Left renal pelvis (tissue), 4 donors: Measurements from ENCODE around the gene ARL8B. TPM values are rescaled to one million over a fixed set of nuclear protein-coding genes. Genes with fewer than 3 reads are reported as not detected.
"Not testable (repeated sequence)": the region's sequence is repeated elsewhere in the genome, so short reads cannot be mapped to it uniquely, and the experiment has no call there.

Source experiments
- DNase-seq, 4 donors: peaks; one replicate each; pipeline ENCODE4 v3.0.0-alpha.2; 2013; ENCODE audit warnings: low read depth in 4 of 4, low spot score in 3 of 4
- polyA plus RNA-seq, 4 donors: library from polyadenylated mRNA; unstranded; fragments of 120-200 nt; gene quantifications; one replicate each; pipeline ENCODE4 v1.2.1, GENCODE V29; 2013; ENCODE audit not compliant: insufficient read length in 4 of 4

Gene ARL8B
- polyA plus RNA-seq, 4 donors = 67.5 to 84.4 (median 76.1) TPM

- DNase-seq = not testable (repeated sequence)
Observed at GRCh38 chr3:5106933-5107334, 15.2 kb upstream of the ARL8B start.

GRCh38 chr3:5110337-5110736, 11.8 kb upstream of the ARL8B start:
- no peak for DNase-seq

GRCh38 chr3:5112043-5112442, 10.0 kb upstream of the ARL8B start:
- DNase-seq = no peak

GRCh38 chr3:5113726-5114125, 8.4 kb upstream of the ARL8B start:
- DNase-seq = not testable (repeated sequence)

- DNase-seq = no peak
Observed at GRCh38 chr3:5115506-5116162, 6.5 kb upstream of the ARL8B start.

- DNase-seq = no peak
Observed at GRCh38 chr3:5116538-5116937, 5.6 kb upstream of the ARL8B start.

- no peak for DNase-seq
Observed at GRCh38 chr3:5120446-5120845, 1.6 kb upstream of the ARL8B start.

- DNase-seq = no peak
Observed at GRCh38 chr3:5122741-5123706, 932 bp downstream of the ARL8B start.

- no peak for DNase-seq
Observed at GRCh38 chr3:5123937-5124336, 1.8 kb downstream of the ARL8B start.

GRCh38 chr3:5126586-5126985, 4.5 kb downstream of the ARL8B start:
- DNase-seq = no peak

- DNase-seq = no peak
Observed at GRCh38 chr3:5128849-5129248, 6.8 kb downstream of the ARL8B start.

- no peak for DNase-seq
Observed at GRCh38 chr3:5133239-5134018, 11.3 kb downstream of the ARL8B start.

GRCh38 chr3:5134019-5134391, 11.9 kb downstream of the ARL8B start:
- DNase-seq = no peak

GRCh38 chr3:5134499-5134898, 12.4 kb downstream of the ARL8B start:
- no peak for DNase-seq

GRCh38 chr3:5136211-5136918, 14.3 kb downstream of the ARL8B start:
- no peak for DNase-seq

GRCh38 chr3:5136919-5137429, 14.9 kb downstream of the ARL8B start:
- no peak for DNase-seq

- DNase-seq = no peak
Observed at GRCh38 chr3:5138214-5138981, 16.3 kb downstream of the ARL8B start.

- DNase-seq = no peak
Observed at GRCh38 chr3:5140230-5140621, 18.1 kb downstream of the ARL8B start.

GRCh38 chr3:5140839-5141238, 18.7 kb downstream of the ARL8B start:
- DNase-seq = no peak

GRCh38 chr3:5141760-5142159, 19.7 kb downstream of the ARL8B start:
- no peak for DNase-seq
